ENCODE results near the gene MARK3. TPM values are rescaled to one million over a fixed set of nuclear protein-coding genes. Genes with fewer than 3 reads are reported as not detected.

Gene MARK3
- total RNA-seq, 1 donor from 2014 or later = 77.9 TPM

GRCh38 chr14:103503296-103503695, 118.1 kb downstream of the MARK3 start:
- H3K36me3 ChIP-seq (ENCODE audit: control insufficient read depth, insufficient read depth, low read length) = peaks cover 29% of the 10 kb centered on the region

GRCh38 chr14:103504991-103505565, 119.9 kb downstream of the MARK3 start:
- TF ChIP-seq CTCF (IDR thresholded peaks at IDR 0.05; ENCODE audit: insufficient read depth, low read length, severe bottlenecking) = peak; percentile 12
- H3K4me3 ChIP-seq (ENCODE audit: low read depth, low read length) = no peak overlapping the region
- H3K36me3 ChIP-seq (ENCODE audit: control insufficient read depth, insufficient read depth, low read length) = peaks cover 29% of the 10 kb centered on the region
- FAIRE-seq = peak; percentile 28
- H3K27me3 ChIP-seq (ENCODE audit: control insufficient read depth, insufficient read depth, low read length) = no peaks in the 10 kb centered on the region
- DNase-seq (ENCODE audit: low read depth) = no peak

More at GRCh38 chr14:103503296-103503695, 118.1 kb downstream of the MARK3 start:
- Histone ChIP-seq H3K4me3 (ENCODE audit: low read depth, low read length) (no peak overlapping the region), H3K27me3 (ENCODE audit: control insufficient read depth, insufficient read depth, low read length) (no peaks in the 10 kb centered on the region)
- DNase-seq (ENCODE audit: low read depth) (no peak), FAIRE-seq (no peak)
- TF ChIP-seq CTCF (IDR thresholded peaks at IDR 0.05; ENCODE audit: insufficient read depth, low read length, severe bottlenecking) = no peak

- DNase-seq (ENCODE audit: low read depth) = no peak
- Histone ChIP-seq H3K4me3 (ENCODE audit: low read depth, low read length) (no peak overlapping the region), H3K27me3 (ENCODE audit: control insufficient read depth, insufficient read depth, low read length) (no peaks in the 10 kb centered on the region), H3K36me3 (ENCODE audit: control insufficient read depth, insufficient read depth, low read length) (peaks cover 17% of the 10 kb centered on the region)
- TF ChIP-seq CTCF (IDR thresholded peaks at IDR 0.05; ENCODE audit: insufficient read depth, low read length, severe bottlenecking) = no peak
- no peak for FAIRE-seq
Observed at GRCh38 chr14:103507751-103508150, 122.5 kb downstream of the MARK3 start.

GRCh38 chr14:103508521-103509329, 123.5 kb downstream of the MARK3 start:
- DNase-seq (ENCODE audit: low read depth) (no peak), FAIRE-seq (peak; percentile 84)
- no peak for TF ChIP-seq CTCF (IDR thresholded peaks at IDR 0.05; ENCODE audit: insufficient read depth, low read length, severe bottlenecking)
- H3K27me3 ChIP-seq (ENCODE audit: control insufficient read depth, insufficient read depth, low read length) = no peaks in the 10 kb centered on the region
- H3K36me3 ChIP-seq (ENCODE audit: control insufficient read depth, insufficient read depth, low read length) = peaks cover 12% of the 10 kb centered on the region
- no peak overlapping the region for H3K4me3 ChIP-seq (ENCODE audit: low read depth, low read length)

GRCh38 chr14:103509864-103510723, 124.9 kb downstream of the MARK3 start:
- no peak overlapping the region for H3K4me3 ChIP-seq (ENCODE audit: low read depth, low read length)
- no peak for FAIRE-seq
- no peak for DNase-seq (ENCODE audit: low read depth)
- H3K36me3 ChIP-seq (ENCODE audit: control insufficient read depth, insufficient read depth, low read length) = peaks cover 6% of the 10 kb centered on the region
- no peaks in the 10 kb centered on the region for H3K27me3 ChIP-seq (ENCODE audit: control insufficient read depth, insufficient read depth, low read length)
- no peak for TF ChIP-seq CTCF (IDR thresholded peaks at IDR 0.05; ENCODE audit: insufficient read depth, low read length, severe bottlenecking)

Data from bronchial epithelial cell (primary cell).